22Rv1 (cell line): ENCODE measurements around the gene JAKMIP2.

Source experiments
- CTCF ChIP-seq: fragments of 450-650 bp; IDR thresholded peaks from 2 replicates; pipeline ENCODE4 v1.5.1; 2017; ENCODE audit warnings: mild to moderate bottlenecking
- ZFX ChIP-seq: fragments of 450-650 bp; IDR thresholded peaks from 2 replicates; pipeline ENCODE4 v1.6.1; 2017; ENCODE audit warnings: antibody characterized with exemption, borderline replicate concordance

GRCh38 chr5:147563466-147564123 lies 218.9 kb downstream of the JAKMIP2 start:
- TF ChIP-seq CTCF = no peak
- no peak for TF ChIP-seq ZFX
